RWPE1 (cell line): ENCODE measurements around the gene ABCG8.
A peak's percentile ranks its signal among the peaks of the same experiment; 100 is the strongest.

Experiments
- CTCF ChIA-PET: fragments of 350-600 bp; sonication (Branson Sonifier 250); formaldehyde crosslinking; extraction: SDS; loops from one replicate; lab custom pipeline; 2021; lab: Yijun Ruan, JAX
- POLR2A ChIA-PET: fragments of 400-600 bp; formaldehyde crosslinking; extraction: SDS; loops from one replicate; lab custom pipeline; 2020; ENCODE audit warnings: antibody characterized with exemption; ENCODE audit not compliant: low non-redundant PET; lab: Yijun Ruan, JAX
- DNase-seq: peaks from one replicate; pipeline ENCODE4 v3.0.0; 2012; ENCODE audit warnings: low spot score
- H3K27ac ChIP-seq: fragments of 450-650 bp; 2 replicates; pipeline ENCODE4 v1.5.1; 2017
- CTCF ChIP-seq: fragments of 450-650 bp; conservative IDR thresholded peaks from 2 replicates; pipeline ENCODE4 v1.5.1; 2017; ENCODE audit warnings: low read depth, mild to moderate bottlenecking

ABCG8 gene

DNA sequence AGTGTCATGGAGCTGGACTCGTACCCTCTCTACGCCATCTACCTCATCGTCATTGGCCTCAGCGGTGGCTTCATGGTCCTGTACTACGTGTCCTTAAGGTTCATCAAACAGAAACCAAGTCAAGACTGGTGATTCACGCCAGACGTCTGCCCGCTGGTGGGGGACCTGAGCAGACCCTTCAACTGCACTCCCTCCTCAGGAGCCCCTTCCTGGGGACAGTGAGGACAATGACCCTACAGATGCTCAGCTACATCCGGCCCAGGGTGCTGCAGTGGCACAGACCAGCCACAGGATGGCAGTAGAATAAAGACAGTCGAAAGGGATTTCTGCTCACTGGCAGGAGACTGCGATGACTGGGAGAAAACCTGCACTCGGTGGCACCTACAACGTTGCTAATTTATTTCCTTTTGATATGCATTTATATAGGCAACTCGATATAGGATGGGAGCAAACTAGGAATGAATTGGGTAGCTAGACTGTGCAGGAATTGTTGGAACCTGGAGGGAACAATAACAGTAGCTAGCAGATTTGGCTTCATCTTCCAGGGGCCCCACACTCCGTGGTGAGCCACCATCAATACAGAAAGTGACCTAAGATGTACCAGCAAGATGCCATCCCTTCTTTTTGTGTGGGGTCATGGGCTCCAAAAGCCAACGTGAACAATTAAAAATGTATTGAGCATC is 39.2 kb downstream of the ABCG8 start:
- ChIA-PET CTCF (interaction anchor here (0.5 to 1.2 kb wide), 17 partner anchors 10 to 1506 kb away, joined by 3 to 5 read pairs (median 3); no protein-coding TSS in a partner anchor), POLR2A (no interaction called here)
- H3K27ac ChIP-seq, result no peak overlapping the region
- peak; percentile 66 for DNase-seq
- peak; percentile 83 for TF ChIP-seq CTCF

- ChIA-PET POLR2A (no interaction called here), CTCF (interaction anchor here (0.5 kb wide), 1 partner anchor 437 kb away, joined by 6 read pairs; no protein-coding TSS in a partner anchor)
- no peak for DNase-seq
- no peak overlapping the region for H3K27ac ChIP-seq
- no peak for TF ChIP-seq CTCF
Measured at GRCh38 chr2:43879261-43879660, 40.5 kb downstream of the ABCG8 start.

DNA sequence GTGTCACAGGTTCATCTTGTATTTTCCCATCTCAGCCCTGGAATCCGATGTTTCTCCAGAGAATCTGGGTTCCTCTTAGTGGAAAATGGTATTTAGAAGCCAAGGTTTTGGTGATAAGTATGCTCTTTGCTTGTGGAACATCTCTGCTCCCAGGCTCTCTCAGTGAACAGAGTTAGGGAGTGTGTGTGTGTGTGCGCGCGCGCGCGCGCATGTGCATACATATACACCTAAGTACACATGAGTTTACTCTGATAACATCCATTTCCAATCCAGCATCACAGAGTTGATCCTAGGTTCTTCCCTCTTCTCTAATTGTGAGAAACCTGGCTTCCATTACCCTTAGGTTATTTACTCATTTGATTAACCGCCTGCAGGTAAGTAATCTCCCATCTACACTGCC is 41.7 kb downstream of the ABCG8 start:
- CTCF ChIA-PET, result no interaction called here

DNA sequence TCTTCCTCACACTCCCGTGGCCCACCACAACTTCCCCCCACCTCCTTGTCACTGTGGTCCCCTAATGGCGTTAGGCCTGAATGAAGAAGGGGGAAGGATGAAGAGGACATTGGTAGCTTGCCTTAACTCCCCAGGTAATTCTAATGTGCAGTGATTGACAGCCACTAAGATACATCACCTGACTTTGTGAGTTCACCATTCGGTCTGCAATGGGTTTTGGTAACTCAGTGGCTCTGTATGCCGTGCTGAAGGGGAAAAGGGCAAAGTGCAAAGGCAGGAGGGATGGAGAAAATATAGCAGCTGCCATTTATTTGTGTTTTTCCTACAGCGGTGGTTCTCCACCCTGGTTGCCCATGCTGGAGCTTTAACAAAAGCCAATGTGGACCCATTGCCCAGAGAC is 42.2 kb downstream of the ABCG8 start:
- ChIA-PET CTCF (no interaction called here), POLR2A (no interaction called here)
- no peak for TF ChIP-seq CTCF
- no peak overlapping the region for H3K27ac ChIP-seq
- DNase-seq, result no peak

More for the DNA sequence above, 41.7 kb downstream of the ABCG8 start:
- no peak for TF ChIP-seq CTCF
- no peak overlapping the region for H3K27ac ChIP-seq
- no peak for DNase-seq
- POLR2A ChIA-PET, result no interaction called here

GRCh38 chr2:43882312-43882711 is 43.5 kb downstream of the ABCG8 start:
- DNase-seq, result no peak
- ChIA-PET POLR2A (no interaction called here), CTCF (no interaction called here)
- no peak for TF ChIP-seq CTCF
- no peak overlapping the region for H3K27ac ChIP-seq

DNA sequence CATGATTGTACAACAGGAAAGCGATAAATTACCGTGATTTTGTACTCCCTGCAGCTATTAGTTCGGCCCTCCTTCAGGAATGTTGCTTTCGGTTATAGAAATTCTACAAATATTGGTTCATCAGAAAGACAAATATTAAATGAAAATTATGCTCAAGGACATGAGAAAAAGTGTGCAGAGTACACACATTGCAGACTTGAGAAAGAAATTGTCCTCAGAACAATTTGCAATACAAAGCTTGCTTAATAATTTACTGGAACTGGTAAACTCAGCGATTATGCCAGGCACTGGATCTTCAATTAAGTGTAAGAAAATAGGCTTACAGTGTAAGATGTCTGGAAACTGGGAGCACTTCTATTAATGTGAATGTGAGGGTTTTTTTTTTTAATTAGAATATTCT is 45.9 kb downstream of the ABCG8 start:
- H3K27ac ChIP-seq, result no peak overlapping the region
- DNase-seq, result no peak
- POLR2A ChIA-PET, result no interaction called here
- CTCF ChIA-PET, result no interaction called here
- no peak for TF ChIP-seq CTCF
